Amniotic epithelial cell (primary cell): ENCODE data around the gene ZNF438.

Experiments used
- DNase-seq: peaks from one replicate; pipeline ENCODE4 v3.0.0-alpha.2; 2010; ENCODE audit warnings: low read depth

ZNF438 gene

GRCh38 chr10:30883751-30884150, 147.9 kb downstream of the ZNF438 start:
- no peak for DNase-seq

GRCh38 chr10:30883116-30883515, 148.5 kb downstream of the ZNF438 start:
- DNase-seq: no peak

- DNase-seq: no peak
Observed at GRCh38 chr10:30882281-30882680, 149.4 kb downstream of the ZNF438 start.

GRCh38 chr10:30878920-30879319, 152.7 kb downstream of the ZNF438 start:
- DNase-seq: no peak

- DNase-seq: no peak
Observed at GRCh38 chr10:30877111-30877510, 154.6 kb downstream of the ZNF438 start.

- no peak for DNase-seq
Observed at GRCh38 chr10:30873411-30873810, 158.3 kb downstream of the ZNF438 start.

- peak; percentile 43 for DNase-seq
Observed at GRCh38 chr10:30870896-30871295, 160.8 kb downstream of the ZNF438 start.

GRCh38 chr10:30869566-30869965, 162.1 kb downstream of the ZNF438 start:
- DNase-seq: no peak

- no peak for DNase-seq
Observed at GRCh38 chr10:30868611-30869010, 163.1 kb downstream of the ZNF438 start.

- DNase-seq: no peak
Observed at GRCh38 chr10:30866896-30867295, 164.8 kb downstream of the ZNF438 start.

GRCh38 chr10:30865141-30865926, 166.3 kb downstream of the ZNF438 start:
- peak; percentile 98 for DNase-seq

GRCh38 chr10:30863516-30864210, 168.0 kb downstream of the ZNF438 start:
- DNase-seq: no peak

GRCh38 chr10:30862486-30862885, 169.2 kb downstream of the ZNF438 start:
- DNase-seq: peak; percentile 99

GRCh38 chr10:30861976-30862375, 169.7 kb downstream of the ZNF438 start:
- no peak for DNase-seq

- no peak for DNase-seq
Observed at GRCh38 chr10:30861221-30861620, 170.4 kb downstream of the ZNF438 start.

GRCh38 chr10:30858499-30858898, 173.2 kb downstream of the ZNF438 start:
- no peak for DNase-seq

- DNase-seq: peak; percentile 94
Observed at GRCh38 chr10:30857803-30858202, 173.9 kb downstream of the ZNF438 start.

GRCh38 chr10:30855131-30855530, 176.5 kb downstream of the ZNF438 start:
- DNase-seq: no peak

GRCh38 chr10:30854656-30855055, 177.0 kb downstream of the ZNF438 start:
- DNase-seq: no peak

- no peak for DNase-seq
Observed at GRCh38 chr10:30853066-30853465, 178.6 kb downstream of the ZNF438 start.

- DNase-seq: no peak
Observed at GRCh38 chr10:30850776-30851175, 180.9 kb downstream of the ZNF438 start.

GRCh38 chr10:30849231-30850035, 182.2 kb downstream of the ZNF438 start:
- no peak for DNase-seq
